HAP-1 (cell line): Measurements from ENCODE around the gene C2orf78.
A peak's percentile ranks its signal among the peaks of the same experiment; 100 is the strongest.

Experiments
- DNase-seq, 2 experiments: peaks; one replicate each; pipeline ENCODE4 v3.0.0-alpha.2; 2016 to 2020; ENCODE audit warnings: low spot score in 2 of 2
- H3K27me3 ChIP-seq: fragments of 250-450 bp; sonication (Bioruptor Pico); 2 replicates; pipeline ENCODE4 v1.5.1; 2020; ENCODE audit warnings: low read depth, mild to moderate bottlenecking, moderate library complexity
- H3K36me3 ChIP-seq: fragments of 250-450 bp; sonication (Bioruptor Pico); replicated peaks from 2 replicates; pipeline ENCODE4 v1.5.1; 2020; ENCODE audit warnings: mild to moderate bottlenecking
- H3K4me1 ChIP-seq: fragments of 250-450 bp; sonication (Bioruptor Pico); 2 replicates; pipeline ENCODE4 v1.5.1; 2020; ENCODE audit warnings: mild to moderate bottlenecking
- H3K4me3 ChIP-seq: fragments of 250-450 bp; sonication (Bioruptor Pico); 2 replicates; pipeline ENCODE4 v1.5.1; 2020; ENCODE audit warnings: mild to moderate bottlenecking, moderate library complexity
- H3K9me3 ChIP-seq: fragments of 250-450 bp; sonication (Bioruptor Pico); 2 replicates; pipeline ENCODE4 v1.5.1; 2020; ENCODE audit warnings: mild to moderate bottlenecking, moderate library complexity
- in situ Hi-C: fragments of 300-500 bp; cut with MboI; formaldehyde crosslinking; loops from 3 replicates; pipeline ENCODE4 v1.14.3; 2020; ENCODE audit warnings: low sequenced_read_pairs, inconsistent platforms, mixed read lengths

The C2orf78 gene

DNA sequence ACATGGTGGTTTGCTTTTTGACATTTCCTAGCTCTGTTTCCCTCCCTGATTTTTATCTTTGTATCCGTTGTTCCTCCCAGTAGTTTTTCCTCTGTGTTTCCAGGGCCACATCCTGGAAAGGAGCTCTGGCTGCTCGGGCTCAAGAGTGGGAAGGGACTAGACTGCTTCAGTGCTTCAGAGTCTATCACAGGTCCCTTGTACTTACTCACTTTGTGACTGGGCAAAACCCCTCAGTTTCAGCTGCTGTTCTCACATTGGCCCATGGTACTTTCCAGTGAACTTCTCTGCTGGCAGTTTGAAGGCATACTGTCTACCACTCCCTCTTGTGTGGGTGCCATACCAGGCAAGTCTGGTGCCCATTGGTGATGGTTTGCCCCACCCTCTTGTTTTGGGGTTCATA is 37.2 kb downstream of the C2orf78 start:
- Histone ChIP-seq H3K27me3 (peaks cover 17% of the 10 kb centered on the region; the same call in 1 of the 2 replicates), H3K4me1 (peaks cover 17% of the 10 kb centered on the region), H3K4me3 (no peak overlapping the region), H3K36me3 (no peaks in the 10 kb centered on the region), H3K9me3 (no peaks in the 10 kb centered on the region)
- in situ Hi-C loops, result loop anchor here (10.0 kb wide), 1 partner anchor 334 kb away; no protein-coding TSS in a partner anchor
- no peak for DNase-seq

DNA sequence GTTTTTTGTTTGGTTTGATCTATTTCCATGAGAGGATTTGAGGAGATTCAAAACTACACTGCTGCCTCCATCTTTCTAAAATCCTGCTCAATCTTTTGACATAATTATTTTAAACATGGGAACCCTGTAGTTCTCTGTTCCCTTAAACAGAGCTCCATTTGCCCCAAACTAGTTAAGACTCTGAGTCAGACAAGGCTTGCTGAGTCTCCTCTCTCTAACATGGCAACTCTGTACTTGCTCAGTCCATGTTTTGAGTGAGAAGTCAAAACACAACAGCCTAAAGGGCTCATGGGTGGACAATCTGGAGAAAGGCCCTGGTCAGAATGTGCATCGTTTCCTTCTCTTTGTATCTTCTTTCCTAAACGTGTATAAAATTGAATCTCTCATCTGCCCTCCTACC is 37.7 kb downstream of the C2orf78 start:
- in situ Hi-C loops, result loop anchor here (10.0 kb wide), 1 partner anchor 333 kb away; no protein-coding TSS in a partner anchor
- Histone ChIP-seq H3K36me3 (no peaks in the 10 kb centered on the region), H3K27me3 (peaks cover 17% of the 10 kb centered on the region; the same call in 1 of the 2 replicates), H3K4me1 (peaks cover 17% of the 10 kb centered on the region), H3K9me3 (no peaks in the 10 kb centered on the region), H3K4me3 (no peak overlapping the region)
- DNase-seq, result no peak

DNA sequence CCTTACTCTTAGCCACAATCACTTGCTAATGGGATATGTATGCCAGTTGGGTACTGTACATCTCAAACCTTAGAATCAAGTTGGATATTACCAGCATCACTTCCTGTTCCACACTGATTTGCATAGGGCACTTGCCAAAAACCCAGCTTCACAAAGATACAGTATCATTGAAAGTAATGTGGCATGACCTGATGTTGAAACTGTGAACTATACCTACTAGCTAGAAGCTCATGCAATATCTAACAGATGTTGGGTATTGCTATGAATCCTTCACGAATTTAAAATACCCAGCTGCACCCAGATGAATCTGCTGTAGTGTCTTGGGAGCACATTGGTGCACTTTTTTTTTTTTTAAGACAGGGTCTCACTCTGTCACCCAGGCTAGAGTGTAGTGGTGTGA is 38.3 kb downstream of the C2orf78 start:
- H3K27me3 ChIP-seq, result peaks cover 17% of the 10 kb centered on the region; the same call in 1 of the 2 replicates
- no peaks in the 10 kb centered on the region for H3K9me3 ChIP-seq
- no peaks in the 10 kb centered on the region for H3K36me3 ChIP-seq
- H3K4me1 ChIP-seq, result peaks cover 17% of the 10 kb centered on the region
- DNase-seq, result no peak
- no peak overlapping the region for H3K4me3 ChIP-seq
- in situ Hi-C loops, result loop anchor here (10.0 kb wide), 1 partner anchor 333 kb away; no protein-coding TSS in a partner anchor

DNA sequence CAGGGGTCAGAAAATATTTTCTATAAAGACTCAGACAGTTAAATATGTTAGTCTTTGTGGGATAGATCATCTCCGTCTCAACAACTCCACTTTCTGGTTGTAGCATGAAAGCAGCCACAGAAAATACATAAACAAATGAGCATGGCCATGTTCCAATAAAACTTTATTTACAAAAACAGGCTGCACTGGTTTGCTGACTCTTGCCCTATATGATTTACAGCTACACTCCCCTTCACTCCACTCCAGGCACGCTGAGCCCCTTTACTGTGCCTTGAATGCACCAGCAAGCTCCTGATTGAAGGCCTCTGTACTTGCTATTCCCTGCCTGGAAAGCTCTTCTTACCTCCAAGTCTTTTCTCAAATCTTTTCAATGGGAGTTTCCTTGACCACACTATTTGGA is 39.0 kb downstream of the C2orf78 start:
- Histone ChIP-seq H3K4me1 (peaks cover 17% of the 10 kb centered on the region), H3K27me3 (peaks cover 17% of the 10 kb centered on the region; the same call in 1 of the 2 replicates), H3K36me3 (no peaks in the 10 kb centered on the region), H3K4me3 (no peak overlapping the region), H3K9me3 (no peaks in the 10 kb centered on the region)
- DNase-seq, result no peak
- in situ Hi-C loops, result loop anchor here (10.0 kb wide), 1 partner anchor 332 kb away; no protein-coding TSS in a partner anchor

DNA sequence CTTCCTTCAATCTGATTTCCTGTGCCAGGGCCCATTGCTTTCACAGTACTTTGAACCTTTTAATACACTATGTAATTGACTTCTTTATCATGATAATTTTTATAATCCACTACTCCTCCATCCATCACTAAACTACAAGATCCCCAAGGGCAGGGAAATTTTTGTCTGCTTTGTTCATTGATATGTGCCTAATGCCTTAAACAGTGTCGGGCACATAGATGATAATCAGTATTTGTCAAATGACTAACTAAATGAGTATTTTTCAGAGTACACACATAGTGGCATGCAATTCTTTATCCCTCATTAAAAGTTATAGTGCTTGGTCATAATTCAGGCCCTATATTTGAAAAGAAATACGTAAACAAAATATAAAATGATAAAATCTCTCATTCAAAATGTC is 39.4 kb downstream of the C2orf78 start:
- no peak overlapping the region for H3K4me3 ChIP-seq
- H3K36me3 ChIP-seq, result no peaks in the 10 kb centered on the region
- H3K4me1 ChIP-seq, result peaks cover 19% of the 10 kb centered on the region
- peaks cover 17% of the 10 kb centered on the region; the same call in 1 of the 2 replicates for H3K27me3 ChIP-seq
- in situ Hi-C loops, result loop anchor here (10.0 kb wide), 1 partner anchor 331 kb away; no protein-coding TSS in a partner anchor
- DNase-seq, result peak; percentile 78 to 98
- no peaks in the 10 kb centered on the region for H3K9me3 ChIP-seq

DNA sequence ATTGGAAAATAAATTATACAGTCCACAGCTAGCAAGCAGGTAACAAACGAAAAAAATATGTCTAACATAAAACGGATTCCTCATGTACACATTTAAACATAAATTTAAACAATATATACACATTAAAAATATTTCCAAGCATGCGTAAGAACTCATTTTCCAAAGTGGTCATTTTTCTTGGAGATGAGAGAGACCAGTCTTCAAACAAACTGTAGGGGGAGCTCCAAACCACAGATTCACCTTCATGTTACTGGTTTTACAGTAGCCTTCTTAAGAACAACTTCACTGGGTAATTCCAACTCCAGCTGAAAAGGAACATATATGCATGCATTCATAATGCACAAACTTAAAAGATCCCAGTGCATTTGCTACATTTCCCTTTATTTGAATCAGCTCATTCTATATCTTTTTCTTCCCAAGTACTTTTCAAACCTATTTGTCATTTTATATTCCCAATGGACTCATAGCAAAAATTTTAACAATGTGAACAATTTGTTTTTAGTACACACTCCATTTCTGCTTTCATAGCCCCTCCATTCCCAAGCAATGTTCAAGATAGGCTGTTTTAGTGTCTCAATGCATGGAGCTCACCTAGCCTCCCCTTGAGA is 40.0 kb downstream of the C2orf78 start:
- Histone ChIP-seq H3K9me3 (no peaks in the 10 kb centered on the region), H3K36me3 (no peaks in the 10 kb centered on the region), H3K4me1 (peaks cover 20% of the 10 kb centered on the region), H3K27me3 (peaks cover 17% of the 10 kb centered on the region; the same call in 1 of the 2 replicates), H3K4me3 (no peak overlapping the region)
- peak; percentile 57 to 87 for DNase-seq
- in situ Hi-C loops, result loop anchor here (10.0 kb wide), 1 partner anchor 331 kb away; no protein-coding TSS in a partner anchor

DNA sequence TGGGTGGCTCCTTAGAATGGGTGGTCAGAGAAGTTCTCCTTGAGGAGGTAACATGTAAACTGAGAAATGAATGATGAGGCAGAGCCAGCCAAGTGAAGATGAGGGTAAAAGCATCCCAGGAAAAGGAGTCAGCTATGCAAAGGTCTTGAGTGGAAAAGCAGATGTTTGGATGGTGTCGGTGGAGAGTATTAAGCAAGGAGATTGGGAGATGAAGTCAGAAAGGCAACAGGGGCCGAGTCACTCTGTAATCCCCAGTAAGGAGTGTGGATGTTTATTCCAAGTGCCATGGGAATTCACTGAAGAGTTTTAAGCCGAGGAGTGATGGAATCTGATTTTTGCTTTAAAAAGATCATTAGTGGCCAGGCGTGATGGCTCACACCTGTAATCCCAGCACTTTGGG is 41.4 kb downstream of the C2orf78 start:
- Histone ChIP-seq H3K4me3 (no peak overlapping the region), H3K36me3 (no peaks in the 10 kb centered on the region), H3K9me3 (no peaks in the 10 kb centered on the region), H3K27me3 (peaks cover 7% of the 10 kb centered on the region; the same call in 1 of the 2 replicates), H3K4me1 (peaks cover 29% of the 10 kb centered on the region)
- in situ Hi-C loops, result loop anchor here (10.0 kb wide), 1 partner anchor 329 kb away; no protein-coding TSS in a partner anchor
- no peak for DNase-seq

DNA sequence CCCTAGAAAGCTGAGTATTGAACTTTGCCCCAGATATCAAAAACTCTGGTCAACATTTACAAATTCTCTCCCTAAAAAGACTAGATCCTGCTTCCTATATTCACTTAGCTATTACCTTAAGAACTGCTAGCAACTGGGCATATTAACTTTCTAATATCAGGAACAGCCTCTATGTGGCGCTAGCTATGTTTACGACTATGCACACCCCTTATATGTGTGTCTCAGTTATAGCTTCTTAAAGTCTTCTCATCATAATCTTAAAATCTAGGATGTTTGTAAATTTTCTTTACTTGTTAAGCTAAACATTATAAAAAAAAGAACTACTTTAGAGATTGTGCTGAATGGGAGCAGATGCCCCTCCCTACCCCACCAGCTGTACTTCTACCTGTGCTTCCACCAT is 43.0 kb downstream of the C2orf78 start:
- in situ Hi-C loops, result loop anchor here (10.0 kb wide), 1 partner anchor 328 kb away; no protein-coding TSS in a partner anchor
- no peak for DNase-seq
- no peak overlapping the region for H3K4me3 ChIP-seq
- peaks cover 35% of the 10 kb centered on the region for H3K4me1 ChIP-seq
- H3K9me3 ChIP-seq, result no peaks in the 10 kb centered on the region
- 0 out of 2 replicates have a peak, but pooled peaks cover 3% of the 10 kb centered on the region for H3K27me3 ChIP-seq
- H3K36me3 ChIP-seq, result peaks cover 4% of the 10 kb centered on the region

DNA sequence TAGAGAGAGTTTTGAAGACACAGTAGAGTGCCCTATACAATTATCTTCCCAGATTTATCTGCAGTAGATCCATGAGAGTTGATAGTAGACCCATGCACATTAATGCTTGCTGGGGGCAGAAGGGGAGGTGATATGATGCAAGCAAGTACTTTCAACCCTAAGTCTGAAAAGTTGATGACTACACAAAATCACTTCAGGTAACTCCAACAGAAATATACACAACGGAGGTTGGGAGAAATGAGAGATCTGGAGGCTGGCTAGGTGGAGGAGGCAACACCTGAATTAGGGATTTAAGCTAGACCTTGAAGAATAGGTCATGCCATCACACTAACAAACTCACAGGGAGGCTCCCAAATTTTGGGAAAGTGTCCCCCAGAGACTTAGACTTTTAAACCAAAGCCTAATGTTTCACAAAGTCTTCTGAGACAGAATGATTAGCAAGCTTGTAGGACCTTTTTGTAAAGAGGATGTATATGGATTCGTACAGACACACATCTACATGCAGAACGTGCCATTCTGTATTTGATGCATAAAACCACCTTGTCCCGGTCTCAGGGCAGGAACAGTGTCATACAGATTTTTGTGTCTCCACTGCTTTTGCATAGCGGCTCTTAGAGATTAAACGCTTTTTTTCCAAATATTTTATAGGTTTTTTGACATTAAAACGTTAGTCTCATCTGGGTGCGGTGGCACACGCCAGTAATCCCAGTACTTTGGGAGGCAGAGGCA is 43.8 kb downstream of the C2orf78 start:
- in situ Hi-C loops, result loop anchor here (10.0 kb wide), 1 partner anchor 327 kb away; no protein-coding TSS in a partner anchor

DNA sequence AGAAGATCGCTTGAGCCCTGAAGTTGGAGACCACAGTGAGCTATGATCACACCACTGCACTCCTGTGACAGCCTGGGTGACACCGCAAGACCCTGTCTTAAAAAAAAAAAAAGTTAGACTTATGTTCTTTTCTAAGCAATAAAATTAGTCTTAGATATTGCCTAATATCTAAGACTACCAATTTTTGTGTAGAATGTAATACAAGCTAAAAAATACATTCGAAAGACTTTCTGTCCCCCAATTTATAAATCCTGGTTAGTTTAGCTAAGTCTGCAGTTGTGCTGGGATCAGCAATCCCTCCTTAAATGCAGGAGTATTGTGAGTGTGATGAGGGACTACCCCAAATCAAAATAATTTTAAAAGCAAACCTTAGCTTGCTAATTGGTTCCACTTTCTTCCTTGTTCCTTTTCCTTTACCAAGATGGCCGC is 44.4 kb downstream of the C2orf78 start:
- DNase-seq, result no peak
- H3K4me3 ChIP-seq, result peak overlapping the region; percentile 85
- in situ Hi-C loops, result loop anchor here (10.0 kb wide), 1 partner anchor 326 kb away; no protein-coding TSS in a partner anchor
- peaks cover 27% of the 10 kb centered on the region for H3K4me1 ChIP-seq
- peaks cover 15% of the 10 kb centered on the region for H3K36me3 ChIP-seq
- H3K27me3 ChIP-seq, result 0 out of 2 replicates have a peak, but pooled peaks cover 3% of the 10 kb centered on the region
- no peaks in the 10 kb centered on the region for H3K9me3 ChIP-seq

More for the DNA sequence above, 43.8 kb downstream of the C2orf78 start:
- 0 out of 2 replicates have a peak, but pooled peaks cover 3% of the 10 kb centered on the region for H3K27me3 ChIP-seq
- no peaks in the 10 kb centered on the region for H3K9me3 ChIP-seq
- H3K4me3 ChIP-seq, result no peak overlapping the region
- H3K36me3 ChIP-seq, result peaks cover 9% of the 10 kb centered on the region
- H3K4me1 ChIP-seq, result peaks cover 29% of the 10 kb centered on the region
- DNase-seq, result no peak

DNA sequence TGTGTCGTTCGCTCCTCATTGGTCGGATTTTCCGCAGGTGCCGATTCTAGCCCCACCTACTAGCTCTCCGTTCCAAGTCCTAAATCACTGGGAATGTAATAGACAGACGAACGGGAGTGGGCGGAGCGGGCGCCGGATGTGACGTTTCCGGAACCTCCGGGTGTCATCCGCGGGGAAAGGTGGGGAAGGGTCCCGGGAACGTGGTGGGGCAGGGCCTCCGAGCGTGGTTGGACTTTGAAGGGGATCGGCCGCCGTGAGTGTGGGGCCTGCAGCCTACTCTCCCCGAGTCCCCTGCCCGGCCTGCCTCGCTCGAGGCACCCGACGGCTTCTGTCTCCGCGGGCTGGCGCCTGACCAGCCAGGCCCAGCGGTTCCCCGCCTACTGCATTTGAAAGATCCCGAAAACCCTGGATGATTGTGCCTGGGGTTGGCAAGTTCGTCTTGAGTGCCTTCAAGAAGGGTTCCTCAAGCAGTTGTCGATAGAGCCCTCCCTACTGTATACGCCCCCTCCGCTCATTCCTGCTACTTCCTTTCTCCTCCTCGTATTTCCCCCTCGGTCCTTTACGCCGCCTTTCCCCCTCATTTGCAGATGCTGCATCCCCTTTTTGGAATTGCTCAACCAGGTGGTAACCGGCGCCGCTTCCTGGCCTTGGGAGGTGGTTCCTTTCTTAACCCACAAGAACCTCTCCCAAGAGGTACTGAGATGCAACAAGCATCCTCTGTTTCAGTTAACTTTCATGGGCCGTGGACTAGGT is 45.0 kb downstream of the C2orf78 start, which contains the start of gene STAMBP:
Gene STAMBP, plus strand, starts transcription at position 144 of the 753 bp plus-strand sequence. CDS start 1,896 bp downstream, outside the sequence.
- in situ Hi-C loops, result loop anchor here (10.0 kb wide), 1 partner anchor 326 kb away; no protein-coding TSS in a partner anchor
- Histone ChIP-seq H3K36me3 (peaks cover 19% of the 10 kb centered on the region), H3K27me3 (0 out of 2 replicates have a peak, but pooled peaks cover 3% of the 10 kb centered on the region), H3K9me3 (no peaks in the 10 kb centered on the region), H3K4me1 (peaks cover 22% of the 10 kb centered on the region), H3K4me3 (peak within 1 kb of the TSS; percentile 85)
- peak; percentile 95 to 98 for DNase-seq

DNA sequence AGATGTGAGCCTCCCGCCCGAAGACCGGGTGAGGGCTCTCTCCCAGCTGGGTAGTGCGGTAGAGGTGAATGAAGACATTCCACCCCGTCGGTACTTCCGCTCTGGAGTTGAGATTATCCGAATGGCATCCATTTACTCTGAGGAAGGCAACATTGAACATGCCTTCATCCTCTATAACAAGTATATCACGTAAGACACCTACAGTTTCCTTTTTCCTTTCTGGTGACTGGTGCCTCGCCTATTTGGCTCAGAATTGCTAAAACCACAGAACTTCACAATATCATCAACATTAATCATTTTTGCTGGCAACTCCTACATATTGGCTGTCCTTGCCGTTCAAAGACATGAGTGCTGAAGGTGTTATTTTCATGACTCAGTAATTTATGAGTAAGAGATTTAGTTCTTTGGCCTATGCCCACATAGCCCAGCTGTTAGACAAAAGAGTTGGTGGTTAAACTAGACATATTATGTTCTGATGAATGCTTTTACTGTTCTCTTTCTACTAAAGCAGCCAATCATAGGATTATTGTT is 47.0 kb downstream of the C2orf78 start:
- Histone ChIP-seq H3K4me3 (no peak overlapping the region), H3K36me3 (peaks cover 25% of the 10 kb centered on the region), H3K4me1 (peaks cover 18% of the 10 kb centered on the region), H3K27me3 (no peaks in the 10 kb centered on the region), H3K9me3 (no peaks in the 10 kb centered on the region)
- in situ Hi-C loops, result no loop called here
- no peak for DNase-seq

DNA sequence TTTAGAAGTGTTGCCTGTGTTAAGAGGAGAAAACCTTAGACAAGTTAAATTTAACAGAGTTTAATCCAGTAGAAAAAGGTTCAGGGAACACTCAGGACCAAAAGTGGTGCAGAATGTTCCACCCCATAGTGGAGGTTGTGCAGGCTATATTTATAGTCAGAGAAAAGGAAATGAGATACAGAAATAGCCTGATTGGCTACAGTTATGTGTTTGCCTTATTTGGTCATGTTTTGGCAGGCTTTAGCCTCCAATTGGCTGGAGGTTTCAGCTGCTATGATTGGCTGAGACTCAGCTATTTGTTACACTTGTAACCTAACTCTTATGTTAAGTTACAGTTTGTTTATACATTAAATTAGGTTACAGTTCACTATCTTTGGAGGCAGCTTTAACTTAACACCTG is 48.9 kb downstream of the C2orf78 start:
- in situ Hi-C loops, result no loop called here
- DNase-seq, result no peak
- H3K9me3 ChIP-seq, result no peaks in the 10 kb centered on the region
- H3K4me1 ChIP-seq, result peaks cover 18% of the 10 kb centered on the region
- no peak overlapping the region for H3K4me3 ChIP-seq
- peaks cover 36% of the 10 kb centered on the region for H3K36me3 ChIP-seq
- no peaks in the 10 kb centered on the region for H3K27me3 ChIP-seq
